Measurements from ENCODE around the gene CHPF. TPM values are rescaled to one million over a fixed set of nuclear protein-coding genes. Genes with fewer than 3 reads are reported as not detected.

CHPF gene
- total RNA-seq, 1 donor from 2014 or later = 23.2 TPM

GRCh38 chr2:219552382-219553167 lies 9.0 kb upstream of the CHPF start:
- peaks cover 14% of the 10 kb centered on the region for H3K4me1 ChIP-seq
- no peak overlapping the region for H3K27ac ChIP-seq
- intact Hi-C loops (cut with DNase I) = no loop called here
- H3K9me3 ChIP-seq = no peaks in the 10 kb centered on the region
- DNase-seq (peak; percentile 88), ATAC-seq (peak; percentile 93 to 96)
- peak overlapping the region; percentile 71 for H3K4me3 ChIP-seq
- peaks cover 30% of the 10 kb centered on the region for H3K27me3 ChIP-seq (ENCODE audit: low read depth)
- TF ChIP-seq CTCF (IDR thresholded peaks at IDR 0.05) = no peak
- no peaks in the 10 kb centered on the region for H3K36me3 ChIP-seq

DNA sequence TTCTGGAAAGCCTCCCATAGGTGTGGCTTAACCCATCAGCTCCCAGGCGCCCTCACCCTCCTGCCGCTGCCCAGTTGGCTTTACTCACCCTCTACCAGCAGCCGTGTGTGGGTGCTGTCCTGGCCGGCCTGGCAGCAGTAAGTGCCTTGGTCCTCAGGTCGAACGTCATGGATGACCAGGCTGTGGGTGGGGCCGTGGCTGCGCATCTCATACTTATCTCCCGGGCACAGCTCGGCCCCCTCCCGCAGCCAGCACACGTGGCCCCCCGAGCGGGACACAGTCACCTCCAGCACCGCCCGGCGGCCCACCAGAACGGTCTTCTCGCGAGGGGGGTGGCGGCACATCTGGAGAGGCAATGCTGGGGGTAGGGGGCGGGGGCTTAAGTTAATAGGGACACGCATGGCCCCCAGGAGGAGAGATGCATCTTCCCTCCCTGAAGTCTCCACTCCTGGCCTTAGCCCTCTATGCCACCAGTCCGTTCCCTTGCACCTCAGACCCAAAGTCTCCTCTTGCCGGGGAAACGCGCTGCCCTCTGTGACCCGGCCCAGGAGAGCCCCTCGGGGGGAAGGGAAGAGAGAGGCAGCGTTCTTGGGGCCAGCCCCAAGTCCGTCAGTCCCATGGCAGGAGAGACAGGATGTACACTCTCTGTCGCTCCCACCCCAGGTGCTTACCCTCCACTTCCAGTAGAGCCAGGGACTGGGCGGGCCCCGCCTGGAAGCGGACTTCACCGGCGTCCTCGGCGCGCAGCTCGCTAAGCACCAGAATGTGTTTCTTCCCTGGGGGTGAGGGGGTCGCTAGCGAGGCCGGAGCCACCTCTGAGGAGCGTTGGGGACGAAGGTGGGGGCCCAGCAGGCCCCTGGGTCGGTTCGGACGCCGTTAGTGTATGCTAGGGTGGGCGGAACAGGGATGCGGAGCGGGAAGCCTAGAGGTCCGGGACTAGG lies 8.1 kb upstream of the CHPF start:
- Histone ChIP-seq H3K36me3 (no peaks in the 10 kb centered on the region), H3K27me3 (ENCODE audit: low read depth) (peaks cover 30% of the 10 kb centered on the region), H3K4me1 (peaks cover 14% of the 10 kb centered on the region), H3K9me3 (no peaks in the 10 kb centered on the region), H3K4me3 (peak overlapping the region; percentile 71), H3K27ac (no peak overlapping the region)
- DNase-seq (no peak), ATAC-seq (peak; percentile 26 to 51)
- intact Hi-C loops (cut with DNase I) = no loop called here
- no peak for TF ChIP-seq CTCF (IDR thresholded peaks at IDR 0.05)

- DNase-seq = no peak
- Histone ChIP-seq H3K27me3 (ENCODE audit: low read depth) (peaks cover 30% of the 10 kb centered on the region), H3K4me1 (peaks cover 16% of the 10 kb centered on the region), H3K36me3 (no peaks in the 10 kb centered on the region), H3K9me3 (no peaks in the 10 kb centered on the region), H3K4me3 (no peak overlapping the region), H3K27ac (no peak overlapping the region)
- no peak for TF ChIP-seq CTCF (IDR thresholded peaks at IDR 0.05)
- intact Hi-C loops (cut with DNase I) = loop anchor here (5.0 kb wide), 1 partner anchor 93 kb away; no protein-coding TSS in a partner anchor
- no peak for ATAC-seq
Observed at GRCh38 chr2:219549619-219550018, 6.0 kb upstream of the CHPF start.

DNA sequence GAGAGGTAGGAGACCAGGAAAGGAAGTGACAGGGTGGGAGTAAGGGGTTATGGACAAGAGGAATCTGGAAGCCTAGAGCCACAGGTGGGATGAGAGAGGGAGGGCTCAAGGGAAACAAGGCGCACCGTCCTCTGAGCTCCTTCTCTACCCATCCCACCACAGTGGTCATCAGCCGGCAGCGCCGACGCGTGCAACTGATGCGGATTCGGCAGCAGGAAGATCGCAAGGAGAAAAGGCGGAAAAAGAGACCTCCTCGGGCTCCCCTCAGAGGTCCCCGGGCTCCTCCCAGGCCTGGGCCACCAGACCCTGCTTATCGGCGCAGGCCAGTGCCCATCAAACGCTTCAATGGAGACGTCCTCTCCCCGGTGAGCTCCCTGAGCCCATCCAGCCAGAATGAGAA lies 5.4 kb upstream of the CHPF start:
- no peaks in the 10 kb centered on the region for H3K36me3 ChIP-seq
- intact Hi-C loops (cut with DNase I) = loop anchor here (5.0 kb wide), 1 partner anchor 93 kb away; no protein-coding TSS in a partner anchor
- TF ChIP-seq CTCF (IDR thresholded peaks at IDR 0.05) = no peak
- peaks cover 22% of the 10 kb centered on the region for H3K4me1 ChIP-seq
- H3K27ac ChIP-seq = no peak overlapping the region
- DNase-seq = no peak
- no peak for ATAC-seq
- peaks cover 30% of the 10 kb centered on the region for H3K27me3 ChIP-seq (ENCODE audit: low read depth)
- H3K9me3 ChIP-seq = no peaks in the 10 kb centered on the region
- no peak overlapping the region for H3K4me3 ChIP-seq

- Histone ChIP-seq H3K9me3 (no peaks in the 10 kb centered on the region), H3K4me3 (no peak overlapping the region), H3K27me3 (ENCODE audit: low read depth) (peaks cover 21% of the 10 kb centered on the region), H3K36me3 (no peaks in the 10 kb centered on the region), H3K27ac (no peak overlapping the region), H3K4me1 (peaks cover 25% of the 10 kb centered on the region)
- ATAC-seq (no peak), DNase-seq (no peak)
- no peak for TF ChIP-seq CTCF (IDR thresholded peaks at IDR 0.05)
- intact Hi-C loops (cut with DNase I) = loop anchor here (5.0 kb wide), 1 partner anchor 95 kb away; no protein-coding TSS in a partner anchor
Observed at GRCh38 chr2:219547621-219548020, 4.0 kb upstream of the CHPF start.

Measured in lower lobe of right lung (tissue), 2 donors.